ENCODE measurements around the gene MYO5C. TPM values are rescaled to one million over a fixed set of nuclear protein-coding genes. Genes with fewer than 3 reads are reported as not detected.

The MYO5C gene
- total and polyA plus RNA-seq, 2 of the 8 experiments (the other 6 are each of a cell fraction or from before 2014, with no cell fraction given) = 8.2 to 26.7 TPM

- peak overlapping the region; percentile 29; the same call in 1 of the 2 replicates for H3K27ac ChIP-seq (ENCODE audit: low read depth, low read length)
- H3K79me2 ChIP-seq (ENCODE audit: control insufficient read depth in 1 of 2, insufficient read depth in 2 of 2, low read length in 2 of 2) = no peaks in the 10 kb centered on the region; a peak in 1 of 4 replicates
- H3K9ac ChIP-seq (replicated peaks in 1 of 4; ENCODE audit: extremely low read depth in 1 of 4, low read depth in 3 of 4, low read length in 3 of 4) = no peak overlapping the region
- H3K18ac ChIP-seq (ENCODE audit: extremely low read depth, low read length) = no peak overlapping the region
- H2BK20ac ChIP-seq (ENCODE audit: low read length) = no peak overlapping the region
- CTCF ChIA-PET (ENCODE audit: partially characterized antibody) = interaction anchor here (0.5 to 7.5 kb wide), 22 partner anchors 8 to 1034 kb away, joined by 3 to 95 read pairs (median 6); no protein-coding TSS in a partner anchor
- no peak overlapping the region for H4K5ac ChIP-seq (ENCODE audit: insufficient read length, low read depth, low read length)
- H4K91ac ChIP-seq (replicated peaks; ENCODE audit: insufficient read length, low read length) = no peak overlapping the region
- H2BK120ac ChIP-seq (replicated peaks; ENCODE audit: low read depth, low read length) = no peak overlapping the region
- no peak overlapping the region for H3K14ac ChIP-seq (ENCODE audit: insufficient read length)
- no peak overlapping the region for H2BK5ac ChIP-seq (ENCODE audit: low read depth, low read length)
- H3K27me3 ChIP-seq (replicated peaks in 1 of 4; ENCODE audit: control insufficient read depth in 3 of 4, extremely low read depth in 1 of 4, insufficient read depth in 3 of 4, low read length in 3 of 4) = no peaks in the 10 kb centered on the region
- POLR2A ChIA-PET (ENCODE audit: partially characterized antibody) = interaction anchor here (0.8 to 1.2 kb wide), 3 partner anchors 15 to 16 kb away, joined by 3 to 4 read pairs (median 3); no protein-coding TSS in a partner anchor
- no peak overlapping the region for H2BK12ac ChIP-seq (ENCODE audit: low read depth, low read length)
- H2AK5ac ChIP-seq (ENCODE audit: low read depth, low read length) = no peak overlapping the region
- no peak overlapping the region for H4K8ac ChIP-seq (ENCODE audit: extremely low read depth, insufficient read depth, low read length)
- FAIRE-seq (no peak), DNase-seq (ENCODE audit: low read depth in 1 of 2, low spot score in 2 of 2) (no peak)
- no peaks in the 10 kb centered on the region for H3K9me3 ChIP-seq (ENCODE audit: insufficient read depth in 2 of 2, low read depth in 1 of 2, low read length in 1 of 2)
- H4K20me1 ChIP-seq (replicated peaks in 1 of 2; ENCODE audit: control insufficient read depth in 1 of 2, insufficient read depth in 2 of 2, low read length in 2 of 2) = peaks cover 0 to 3% of the 10 kb centered on the region in 2 experiments
- H3K23ac ChIP-seq (ENCODE audit: insufficient read length) = no peak overlapping the region
- H3K79me1 ChIP-seq (ENCODE audit: low read depth, low read length) = no peaks in the 10 kb centered on the region; the same call in 1 of the 2 replicates
- H3K23me2 ChIP-seq (ENCODE audit: low read depth, low read length) = no peaks in the 10 kb centered on the region
- no peaks in the 10 kb centered on the region; a peak in 2 of 7 replicates for H3K4me1 ChIP-seq (replicated peaks in 1 of 4; ENCODE audit: control insufficient read depth in 3 of 4, insufficient read depth in 4 of 4, low read length in 3 of 4)
- H3K4me2 ChIP-seq (ENCODE audit: insufficient read depth in 1 of 2, low read depth in 2 of 2, low read length in 2 of 2) = no peak overlapping the region
- WGBS, 2 experiments (ENCODE audit: extremely low coverage in 1 of 2, insufficient coverage in 1 of 2, insufficient read length in 1 of 2, insufficient replicate concordance in 2 of 2, low coverage in 1 of 2, low lambda C conversion rate in 2 of 2, missing lambda C conversion rate in 1 of 2) = 89% methylated on average over 20 of the region's 22 CpGs; no CpG with 5 or more reads in 1 of the 2 experiments
- no peak overlapping the region for H3K56ac ChIP-seq (replicated peaks; ENCODE audit: insufficient read length, low read depth, low read length)
- H3K4ac ChIP-seq (replicated peaks; ENCODE audit: insufficient read length, low read depth, low read length) = no peak overlapping the region
- H3K36me3 ChIP-seq (ENCODE audit: control insufficient read depth in 2 of 4, insufficient read depth in 4 of 4, low read length in 3 of 4) = peaks cover 0 to 3% (median 0%) of the 10 kb centered on the region in 4 experiments; a peak in 3 of 8 replicates
- no peak overlapping the region for H3K4me3 ChIP-seq (ENCODE audit: extremely low read depth in 1 of 4, insufficient read depth in 2 of 4, low read depth in 3 of 4, low read length in 4 of 4)
- H2BK15ac ChIP-seq (ENCODE audit: low read length) = no peak overlapping the region
- no peak overlapping the region for H2AFZ ChIP-seq (ENCODE audit: low read length)
- no peak for TF ChIP-seq POLR2AphosphoS5 (IDR thresholded peaks at IDR 0.05; ENCODE audit: low read depth, low read length)
- no peak for TF ChIP-seq SRF (IDR thresholded peaks at IDR 0.05; ENCODE audit: low read depth, low read length)
These were observed 132.7 kb downstream of the MYO5C start for GRCh38 chr15:52162876-52163275.

Measured in H1 (cell line).